ENCODE measurements around the gene RFTN2. TPM values are rescaled to one million over a fixed set of nuclear protein-coding genes. Genes with fewer than 3 reads are reported as not detected.

The RFTN2 gene
- total and polyA plus RNA-seq, 12 donors: 1.2 to 15.8 (median 9.3) TPM

GRCh38 chr2:197577446-197577845 is 97.9 kb downstream of the RFTN2 start:
- no peaks in the 10 kb centered on the region for H3K27me3 ChIP-seq
- 80 to 87% (median 85%) methylated on average over 4 of the region's 4 CpGs for WGBS, 4 donors
- no peak overlapping the region for H3K27ac ChIP-seq
- DNase-seq: no peak
- peaks cover 0 to 12% of the 10 kb centered on the region in 2 donors for H3K4me1 ChIP-seq (replicated peaks in 1 of 2)
- intact Hi-C loops (cut with DNase I): no loop called here
- peaks cover 0 to under 1% of the 10 kb centered on the region in 2 donors for H3K36me3 ChIP-seq (replicated peaks in 1 of 2)
- H3K9me3 ChIP-seq (replicated peaks in 1 of 3): peaks cover 0 to 7% (median 0%) of the 10 kb centered on the region in 3 donors
- no peak overlapping the region for H3K4me3 ChIP-seq
- no peak for TF ChIP-seq POLR2A (IDR thresholded peaks at IDR 0.05)
- no peak for TF ChIP-seq CTCF (IDR thresholded peaks at IDR 0.05)

GRCh38 chr2:197576631-197577030 is 98.8 kb downstream of the RFTN2 start:
- Histone ChIP-seq H3K27me3 (no peaks in the 10 kb centered on the region), H3K36me3 (replicated peaks in 1 of 2) (peaks cover 0 to 3% of the 10 kb centered on the region in 2 donors), H3K4me1 (replicated peaks in 1 of 2) (peaks cover 0 to 15% of the 10 kb centered on the region in 2 donors), H3K27ac (peak overlapping the region in 3 of 5 donors; percentile 6 to 39 (median 37)), H3K4me3 (no peak overlapping the region), H3K9me3 (replicated peaks in 1 of 3) (peaks cover 0 to 7% (median 0%) of the 10 kb centered on the region in 3 donors)
- WGBS, 4 donors: 26 to 37% (median 29%) methylated on average over 3 of the region's 3 CpGs
- no peak for TF ChIP-seq POLR2A (IDR thresholded peaks at IDR 0.05)
- TF ChIP-seq CTCF (IDR thresholded peaks at IDR 0.05): no peak
- peak in 3 of 7 donors; percentile 27 to 60 (median 35) for DNase-seq
- intact Hi-C loops (cut with DNase I): no loop called here

GRCh38 chr2:197575987-197576386 is 99.4 kb downstream of the RFTN2 start:
- WGBS, 4 donors: 80 to 100% (median 93%) methylated on average over 2 of the region's 2 CpGs
- peak in 2 of 7 donors; percentile 27 to 47 for DNase-seq
- TF ChIP-seq POLR2A (IDR thresholded peaks at IDR 0.05): no peak
- no peak for TF ChIP-seq CTCF (IDR thresholded peaks at IDR 0.05)
- peaks cover 0 to 3% of the 10 kb centered on the region in 2 donors for H3K36me3 ChIP-seq (replicated peaks in 1 of 2)
- no peak overlapping the region for H3K4me3 ChIP-seq
- intact Hi-C loops (cut with DNase I): no loop called here
- H3K4me1 ChIP-seq (replicated peaks in 1 of 2): peaks cover 0 to 18% of the 10 kb centered on the region in 2 donors
- no peaks in the 10 kb centered on the region for H3K27me3 ChIP-seq
- peaks cover 0 to 7% (median 0%) of the 10 kb centered on the region in 3 donors for H3K9me3 ChIP-seq (replicated peaks in 1 of 3)
- peak overlapping the region in 3 of 5 donors; percentile 6 to 39 (median 17) for H3K27ac ChIP-seq

DNA sequence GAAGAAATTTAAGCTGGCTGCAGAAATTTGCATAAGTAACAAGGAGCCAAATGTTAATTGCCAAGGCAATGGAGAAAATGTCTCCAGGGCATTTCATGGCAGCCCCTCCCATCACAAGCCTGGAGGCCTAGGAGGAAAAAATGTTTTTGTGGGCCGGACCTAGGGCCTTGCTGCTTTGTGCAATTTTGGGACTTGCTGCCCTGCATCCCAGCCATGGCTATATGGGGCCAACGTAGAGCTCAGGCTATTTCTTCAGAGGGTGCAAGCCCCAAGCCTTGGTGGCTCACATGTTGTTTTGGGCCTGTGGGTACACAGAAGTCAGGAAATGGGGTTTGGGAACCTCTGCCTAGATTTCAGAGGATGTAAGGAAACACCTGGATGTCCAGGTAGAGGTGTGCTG is 101.8 kb downstream of the RFTN2 start:
- H3K4me3 ChIP-seq: no peak overlapping the region
- peaks cover 0 to 3% of the 10 kb centered on the region in 2 donors for H3K36me3 ChIP-seq (replicated peaks in 1 of 2)
- intact Hi-C loops (cut with DNase I): no loop called here
- no peaks in the 10 kb centered on the region for H3K27me3 ChIP-seq
- 96 to 100% (median 99%) methylated on average over 2 of the region's 2 CpGs for WGBS, 4 donors
- H3K27ac ChIP-seq: no peak overlapping the region
- TF ChIP-seq CTCF (IDR thresholded peaks at IDR 0.05) (no peak), POLR2A (IDR thresholded peaks at IDR 0.05) (no peak)
- no peak for DNase-seq
- H3K4me1 ChIP-seq (replicated peaks in 1 of 2): peaks cover 0 to 18% of the 10 kb centered on the region in 2 donors
- H3K9me3 ChIP-seq (replicated peaks in 1 of 3): peaks cover 0 to 7% (median 0%) of the 10 kb centered on the region in 3 donors
